GM21528 (cell line): ENCODE results near the gene SSBP2.

Experiments used
- ATAC-seq: cut with Tn5 transposase; IDR thresholded peaks from one replicate; pipeline ENCODE4 v1.9.1; 2021; ENCODE audit warnings: mild to moderate bottlenecking, moderate library complexity; ENCODE audit not compliant: unreplicated experiment, low FRiP score

SSBP2 gene

GRCh38 chr5:81405126-81405891 is 345.6 kb downstream of the SSBP2 start:
- ATAC-seq: no peak

- ATAC-seq: no peak
Observed at GRCh38 chr5:81402192-81402930, 348.5 kb downstream of the SSBP2 start.

GRCh38 chr5:81401266-81401665 is 349.6 kb downstream of the SSBP2 start:
- no peak for ATAC-seq

- ATAC-seq: no peak
Observed at GRCh38 chr5:81400375-81400774, 350.5 kb downstream of the SSBP2 start.

GRCh38 chr5:81398741-81399140 is 352.2 kb downstream of the SSBP2 start:
- no peak for ATAC-seq

- ATAC-seq: no peak
Observed at GRCh38 chr5:81397176-81397575, 353.7 kb downstream of the SSBP2 start.

GRCh38 chr5:81395262-81395661 is 355.6 kb downstream of the SSBP2 start:
- no peak for ATAC-seq

- ATAC-seq: no peak
Observed at GRCh38 chr5:81393783-81394718, 356.8 kb downstream of the SSBP2 start, which contains the start of gene ACOT12. TSS of gene ACOT12 (minus strand) at chr5:81394134. CDS start at chr5:81394114, 20 bp downstream.

GRCh38 chr5:81393430-81393782 is 357.5 kb downstream of the SSBP2 start:
- no peak for ATAC-seq

- no peak for ATAC-seq
Observed at GRCh38 chr5:81389025-81389424, 361.9 kb downstream of the SSBP2 start.

- ATAC-seq: no peak
Observed at GRCh38 chr5:81388169-81388568, 362.7 kb downstream of the SSBP2 start.

GRCh38 chr5:81383867-81384266 is 367.0 kb downstream of the SSBP2 start:
- no peak for ATAC-seq

GRCh38 chr5:81371354-81371876 is 379.5 kb downstream of the SSBP2 start:
- no peak for ATAC-seq

- no peak for ATAC-seq
Observed at GRCh38 chr5:81370912-81371311, 380.0 kb downstream of the SSBP2 start.

GRCh38 chr5:81365541-81365940 is 385.4 kb downstream of the SSBP2 start:
- no peak for ATAC-seq

- ATAC-seq: no peak
Observed at GRCh38 chr5:81363093-81363871, 387.6 kb downstream of the SSBP2 start.
